Chondrocyte (in vitro differentiated cells): Measurements from ENCODE around the gene GNB1L. TPM values are rescaled to one million over a fixed set of nuclear protein-coding genes. Genes with fewer than 3 reads are reported as not detected.

Experiments used
- DNase-seq: peaks from one replicate; pipeline ENCODE4 v3.0.0; 2021; ENCODE audit warnings: mixed read lengths, low spot score
- H3K27ac Mint-ChIP-seq: one replicate; pipeline ENCODE4 v1.8.0; 2021; ENCODE audit warnings: mild to moderate bottlenecking, moderate library complexity, mixed read lengths; ENCODE audit not compliant: unreplicated experiment
- H3K27me3 Mint-ChIP-seq: 2 replicates; pipeline ENCODE4 v1.8.0; 2021; ENCODE audit warnings: low read depth, mixed read lengths
- H3K36me3 Mint-ChIP-seq: 2 replicates; pipeline ENCODE4 v1.8.0; 2021; ENCODE audit warnings: low read depth, mixed read lengths
- H3K4me1 Mint-ChIP-seq: 2 replicates; pipeline ENCODE4 v1.8.0; 2021; ENCODE audit warnings: low read depth, mild to moderate bottlenecking, mixed read lengths
- H3K4me3 Mint-ChIP-seq: one replicate; pipeline ENCODE4 v1.8.0; 2021; ENCODE audit warnings: mild to moderate bottlenecking, moderate library complexity, mixed read lengths; ENCODE audit not compliant: unreplicated experiment
- H3K9me3 Mint-ChIP-seq: 2 replicates; pipeline ENCODE4 v1.8.0; 2021; ENCODE audit warnings: low read depth, mixed read lengths
- total RNA-seq: library from RNA; stranded (reverse); gene quantifications from 3 replicates; pipeline ENCODE4 v1.2.1, GENCODE V29; 2021
- TF ChIP-seq, protein P1 (sequence below): fragments of 200-600 bp; sonication (generic); IDR thresholded peaks from 2 replicates; pipeline ENCODE4 v1.5.0; 2021; ENCODE audit warnings: antibody characterized with exemption, mild to moderate bottlenecking, moderate library complexity

The GNB1L gene
- total RNA-seq, 1 donor from 2014 or later: 5.3 TPM

DNA sequence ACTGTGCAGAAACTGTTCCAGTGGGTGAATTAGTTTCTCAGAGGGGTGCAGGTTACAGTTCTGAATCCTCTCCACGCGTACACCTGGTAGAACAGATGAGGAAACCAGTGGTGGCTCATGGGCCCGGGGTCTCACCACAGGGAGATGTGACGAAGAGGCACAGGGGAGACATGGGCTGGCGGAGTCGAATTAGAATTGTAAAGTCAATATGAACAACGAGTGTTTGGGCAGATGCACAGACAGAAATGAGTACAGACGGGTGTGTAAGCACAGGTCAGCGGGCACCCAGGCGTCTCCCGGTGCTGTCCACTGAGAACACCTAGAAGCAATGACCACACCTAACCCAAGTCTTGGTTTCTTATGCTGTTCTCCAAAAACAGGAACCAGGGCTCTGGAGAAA, 41.8 kb downstream of the GNB1L start:
- peaks cover 11% of the 10 kb centered on the region for H3K4me1 Mint-ChIP-seq
- H3K27me3 Mint-ChIP-seq: no peaks in the 10 kb centered on the region
- peaks cover 2% of the 10 kb centered on the region for H3K36me3 Mint-ChIP-seq
- TF ChIP-seq, protein P1, sequence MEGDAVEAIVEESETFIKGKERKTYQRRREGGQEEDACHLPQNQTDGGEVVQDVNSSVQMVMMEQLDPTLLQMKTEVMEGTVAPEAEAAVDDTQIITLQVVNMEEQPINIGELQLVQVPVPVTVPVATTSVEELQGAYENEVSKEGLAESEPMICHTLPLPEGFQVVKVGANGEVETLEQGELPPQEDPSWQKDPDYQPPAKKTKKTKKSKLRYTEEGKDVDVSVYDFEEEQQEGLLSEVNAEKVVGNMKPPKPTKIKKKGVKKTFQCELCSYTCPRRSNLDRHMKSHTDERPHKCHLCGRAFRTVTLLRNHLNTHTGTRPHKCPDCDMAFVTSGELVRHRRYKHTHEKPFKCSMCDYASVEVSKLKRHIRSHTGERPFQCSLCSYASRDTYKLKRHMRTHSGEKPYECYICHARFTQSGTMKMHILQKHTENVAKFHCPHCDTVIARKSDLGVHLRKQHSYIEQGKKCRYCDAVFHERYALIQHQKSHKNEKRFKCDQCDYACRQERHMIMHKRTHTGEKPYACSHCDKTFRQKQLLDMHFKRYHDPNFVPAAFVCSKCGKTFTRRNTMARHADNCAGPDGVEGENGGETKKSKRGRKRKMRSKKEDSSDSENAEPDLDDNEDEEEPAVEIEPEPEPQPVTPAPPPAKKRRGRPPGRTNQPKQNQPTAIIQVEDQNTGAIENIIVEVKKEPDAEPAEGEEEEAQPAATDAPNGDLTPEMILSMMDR: no peak
- H3K9me3 Mint-ChIP-seq: no peaks in the 10 kb centered on the region
- no peak overlapping the region for H3K27ac Mint-ChIP-seq
- DNase-seq: no peak
- no peak overlapping the region for H3K4me3 Mint-ChIP-seq

DNA sequence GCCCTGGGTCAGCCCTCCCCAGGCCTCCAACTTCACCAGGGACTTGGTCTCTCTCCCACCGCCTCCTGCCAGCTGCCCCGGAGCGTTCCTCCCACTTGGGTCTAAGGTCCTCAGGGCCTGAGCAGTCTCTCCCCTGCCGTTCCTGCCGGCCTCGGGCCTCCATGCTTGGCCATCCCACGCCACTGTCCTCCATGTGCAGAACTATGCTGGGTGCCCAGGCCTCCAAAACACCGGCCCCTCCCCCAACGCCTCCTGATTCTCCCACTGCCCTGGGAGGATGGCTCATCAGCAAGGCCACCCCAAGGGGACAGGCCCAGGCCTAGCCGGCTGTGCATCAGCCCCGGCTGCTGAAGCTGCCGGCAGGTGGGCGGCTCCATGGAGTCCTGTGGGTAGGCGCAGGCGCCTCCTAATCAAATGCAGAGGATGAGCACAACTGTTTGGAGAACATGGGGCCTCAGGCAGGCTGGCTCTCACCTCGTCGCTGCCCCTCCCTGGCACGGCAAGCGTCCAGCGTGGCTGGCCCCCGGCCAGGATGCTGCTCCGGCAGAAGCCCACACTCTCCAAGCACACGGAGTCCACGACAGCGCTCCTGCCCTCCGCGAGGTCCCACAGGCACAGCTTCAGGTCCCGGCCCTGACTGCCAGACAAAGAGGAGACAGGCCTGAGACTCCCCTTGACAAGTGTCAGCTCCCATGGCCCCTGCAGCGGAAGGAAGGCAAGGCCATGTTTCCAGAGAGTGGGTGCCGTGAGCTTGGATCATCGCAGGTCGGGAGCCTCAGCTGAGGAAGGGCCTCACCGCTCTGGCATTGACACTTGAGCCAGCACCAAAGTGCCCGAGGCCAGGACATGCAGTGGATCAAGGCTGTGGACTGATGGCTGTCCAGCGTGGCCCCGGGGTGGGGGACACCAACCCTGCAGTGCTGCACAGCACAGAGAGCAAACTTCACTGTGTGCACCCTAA, 42.6 kb downstream of the GNB1L start:
- no peak overlapping the region for H3K4me3 Mint-ChIP-seq
- H3K36me3 Mint-ChIP-seq: peaks cover 2% of the 10 kb centered on the region
- peaks cover 11% of the 10 kb centered on the region for H3K4me1 Mint-ChIP-seq
- TF ChIP-seq, protein P1: no peak
- DNase-seq: no peak
- no peak overlapping the region for H3K27ac Mint-ChIP-seq
- no peaks in the 10 kb centered on the region for H3K9me3 Mint-ChIP-seq
- H3K27me3 Mint-ChIP-seq: no peaks in the 10 kb centered on the region

DNA sequence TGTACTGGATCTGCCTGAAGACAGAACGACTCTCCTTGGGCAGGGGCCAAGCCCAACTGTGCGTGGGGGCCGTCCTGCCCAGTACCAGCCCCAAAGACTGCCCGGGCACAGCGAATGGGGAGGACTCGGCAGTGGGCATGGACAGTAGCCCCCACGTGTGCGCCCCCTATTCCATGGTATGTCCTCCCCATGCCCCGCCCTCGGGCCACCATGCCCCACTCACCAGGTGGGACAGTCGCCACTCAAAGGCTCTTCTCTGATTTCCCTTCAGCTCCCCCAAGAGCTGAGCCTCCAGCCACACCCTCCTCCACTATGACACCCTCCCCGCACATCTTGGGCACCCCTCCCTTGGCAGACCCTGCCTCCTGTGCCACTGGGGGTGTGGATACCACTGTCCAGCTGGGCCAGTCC, 43.5 kb downstream of the GNB1L start:
- Mint-ChIP-seq H3K36me3 (peaks cover 2% of the 10 kb centered on the region), H3K4me3 (no peak overlapping the region), H3K27ac (no peak overlapping the region), H3K9me3 (no peaks in the 10 kb centered on the region), H3K27me3 (no peaks in the 10 kb centered on the region), H3K4me1 (peaks cover 17% of the 10 kb centered on the region)
- TF ChIP-seq, protein P1: no peak
- no peak for DNase-seq

DNA sequence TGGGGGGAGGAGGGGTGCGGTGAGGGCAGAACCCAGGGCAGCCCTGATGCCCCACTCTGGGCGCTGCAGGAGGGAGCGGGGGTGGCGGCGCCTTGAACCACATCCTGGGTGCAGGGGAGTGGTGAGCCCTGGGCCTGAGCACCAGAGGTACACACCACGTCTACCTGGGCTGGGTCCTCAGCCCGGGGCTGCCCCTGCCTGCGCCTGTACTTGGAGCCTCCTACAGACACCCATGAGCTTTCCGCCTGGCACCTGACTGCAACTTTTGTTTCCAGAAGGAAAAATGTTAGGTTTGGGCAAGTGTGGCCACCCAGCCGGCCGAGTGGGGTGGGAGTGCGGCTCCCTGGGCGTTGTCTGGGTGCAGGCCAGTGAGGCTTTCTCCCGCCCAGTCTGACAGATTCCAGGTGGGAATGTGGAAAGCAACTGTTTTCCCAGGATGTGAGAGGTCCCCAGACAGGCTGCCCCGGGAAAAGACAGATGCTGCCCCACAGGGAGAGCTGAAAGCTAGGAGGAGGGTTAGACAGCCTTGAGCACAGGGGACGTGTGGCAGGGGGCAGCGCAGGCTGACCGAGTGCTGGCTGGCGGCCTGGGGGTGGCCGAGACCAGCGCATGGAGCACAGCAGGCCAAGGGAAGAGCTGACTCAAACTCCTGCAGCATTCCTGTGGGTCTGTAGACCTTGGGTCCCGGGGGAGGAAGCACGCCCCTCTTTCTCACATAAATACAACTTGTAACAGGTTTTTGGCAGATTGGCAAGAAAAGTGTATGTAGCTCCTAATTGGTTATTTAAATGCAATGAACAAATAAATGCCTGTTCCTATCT, 44.1 kb downstream of the GNB1L start:
- DNase-seq: no peak
- H3K36me3 Mint-ChIP-seq: peaks cover 2% of the 10 kb centered on the region
- no peak overlapping the region for H3K4me3 Mint-ChIP-seq
- no peaks in the 10 kb centered on the region for H3K27me3 Mint-ChIP-seq
- TF ChIP-seq, protein P1: no peak
- peaks cover 22% of the 10 kb centered on the region for H3K4me1 Mint-ChIP-seq
- no peaks in the 10 kb centered on the region for H3K9me3 Mint-ChIP-seq
- no peak overlapping the region for H3K27ac Mint-ChIP-seq

DNA sequence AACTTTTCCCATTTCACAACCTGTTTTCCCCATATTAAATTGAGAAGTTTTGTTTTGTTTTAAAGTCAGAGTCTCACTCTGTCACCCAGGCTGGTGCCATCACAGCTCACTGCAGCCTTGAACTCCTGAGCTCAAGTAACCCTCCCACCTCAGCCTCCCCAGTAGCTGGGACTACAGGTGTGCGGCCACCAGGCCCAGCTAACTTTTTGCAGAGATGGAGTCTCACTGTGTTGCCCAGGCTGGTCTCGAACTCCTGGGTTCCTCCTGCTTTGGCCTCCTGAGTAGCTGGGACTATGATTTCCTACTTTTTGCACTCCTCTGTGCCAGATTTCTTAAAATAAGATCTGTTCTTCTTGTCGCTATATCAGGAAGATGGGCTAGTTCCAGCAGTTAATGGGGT, 44.9 kb downstream of the GNB1L start:
- H3K27me3 Mint-ChIP-seq: no peaks in the 10 kb centered on the region
- no peak overlapping the region for H3K27ac Mint-ChIP-seq
- peaks cover 2% of the 10 kb centered on the region for H3K36me3 Mint-ChIP-seq
- no peak for DNase-seq
- TF ChIP-seq, protein P1: no peak
- peaks cover 22% of the 10 kb centered on the region for H3K4me1 Mint-ChIP-seq
- H3K9me3 Mint-ChIP-seq: no peaks in the 10 kb centered on the region
- H3K4me3 Mint-ChIP-seq: no peak overlapping the region
